HCEC 1CT (cell line): Measurements from ENCODE around the gene PHYHD1.

Experiments
- DNase-seq: peaks from one replicate; pipeline ENCODE4 v3.0.0-alpha.2; 2017

The PHYHD1 gene

GRCh38 chr9:128920381-128921058 is at the start of gene PHYHD1:
PHYHD1 (plus strand) TSS chr9:128920982; CDS start chr9:128922324, 1,342 bp downstream.
- DNase-seq, result peak; percentile 90

GRCh38 chr9:128877852-128878251 is 42.9 kb upstream of the PHYHD1 start:
- no peak for DNase-seq

- peak; percentile 94 for DNase-seq
Measured at GRCh38 chr9:128881884-128882676, 38.7 kb upstream of the PHYHD1 start, which contains the start of the genes KYAT1 and LRRC8A. KYAT1 (minus strand) TSS chr9:128881950; CDS start chr9:128845405, 36,545 bp downstream. LRRC8A (plus strand) TSS chr9:128882133; CDS start chr9:128907165, 25,032 bp downstream.

- DNase-seq, result no peak
Measured at GRCh38 chr9:128882677-128883603, 37.8 kb upstream of the PHYHD1 start.

GRCh38 chr9:128884164-128884563 is 36.6 kb upstream of the PHYHD1 start:
- DNase-seq, result no peak

- no peak for DNase-seq
Measured at GRCh38 chr9:128885376-128885775, 35.4 kb upstream of the PHYHD1 start.

- DNase-seq, result no peak
Measured at GRCh38 chr9:128885798-128886197, 35.0 kb upstream of the PHYHD1 start.

- DNase-seq, result no peak
Measured at GRCh38 chr9:128886211-128886891, 34.4 kb upstream of the PHYHD1 start.

- no peak for DNase-seq
Measured at GRCh38 chr9:128887049-128887448, 33.7 kb upstream of the PHYHD1 start.

- DNase-seq, result no peak
Measured at GRCh38 chr9:128887914-128888350, 32.9 kb upstream of the PHYHD1 start.

- DNase-seq, result no peak
Measured at GRCh38 chr9:128891321-128892220, 29.2 kb upstream of the PHYHD1 start.

- peak; percentile 77 for DNase-seq
Measured at GRCh38 chr9:128892221-128892921, 28.4 kb upstream of the PHYHD1 start.

- DNase-seq, result no peak
Measured at GRCh38 chr9:128893354-128893753, 27.4 kb upstream of the PHYHD1 start.

GRCh38 chr9:128894764-128895163 is 26.0 kb upstream of the PHYHD1 start:
- DNase-seq, result no peak

GRCh38 chr9:128895556-128895955 is 25.2 kb upstream of the PHYHD1 start:
- DNase-seq, result no peak

- DNase-seq, result no peak
Measured at GRCh38 chr9:128898382-128898781, 22.4 kb upstream of the PHYHD1 start.

GRCh38 chr9:128898845-128899565 is 21.8 kb upstream of the PHYHD1 start:
- DNase-seq, result no peak

- no peak for DNase-seq
Measured at GRCh38 chr9:128899566-128900322, 21.0 kb upstream of the PHYHD1 start.

GRCh38 chr9:128901379-128901778 is 19.4 kb upstream of the PHYHD1 start:
- no peak for DNase-seq
